SH-SY5Y (cell line): ENCODE measurements around the gene HKDC1.

Experiments
- GATA2 ChIP-seq: IDR thresholded peaks from 2 replicates; pipeline ENCODE4 v1.6.1; 2011; ENCODE audit warnings: mild to moderate bottlenecking, low read depth, low read length
- GATA3 ChIP-seq: IDR thresholded peaks from 2 replicates; pipeline ENCODE4 v1.6.1; 2011; ENCODE audit warnings: low read depth, mild to moderate bottlenecking, low read length, moderate library complexity

The HKDC1 gene

GRCh38 chr10:69243817-69244216, 23.7 kb downstream of the HKDC1 start:
- TF ChIP-seq GATA2 = no peak
- TF ChIP-seq GATA3 = no peak

- TF ChIP-seq GATA2 = no peak
- TF ChIP-seq GATA3 = no peak
Measured at GRCh38 chr10:69246036-69246435, 25.9 kb downstream of the HKDC1 start.

GRCh38 chr10:69246581-69247312, 26.6 kb downstream of the HKDC1 start:
- TF ChIP-seq GATA3 (no peak), GATA2 (no peak)

GRCh38 chr10:69247313-69247710, 27.2 kb downstream of the HKDC1 start:
- no peak for TF ChIP-seq GATA2
- TF ChIP-seq GATA3 = no peak

GRCh38 chr10:69248117-69248730, 28.1 kb downstream of the HKDC1 start:
- TF ChIP-seq GATA2 (no peak), GATA3 (no peak)

- no peak for TF ChIP-seq GATA3
- no peak for TF ChIP-seq GATA2
Measured at GRCh38 chr10:69250041-69250440, 29.9 kb downstream of the HKDC1 start.

- TF ChIP-seq GATA3 (no peak), GATA2 (no peak)
Measured at GRCh38 chr10:69253171-69253570, 33.0 kb downstream of the HKDC1 start.

GRCh38 chr10:69254877-69255276, 34.7 kb downstream of the HKDC1 start:
- no peak for TF ChIP-seq GATA3
- TF ChIP-seq GATA2 = no peak

- no peak for TF ChIP-seq GATA2
- no peak for TF ChIP-seq GATA3
Measured at GRCh38 chr10:69259547-69260243, 39.6 kb downstream of the HKDC1 start.

GRCh38 chr10:69261184-69261583, 41.1 kb downstream of the HKDC1 start:
- TF ChIP-seq GATA3 = no peak
- TF ChIP-seq GATA2 = no peak

GRCh38 chr10:69262292-69262751, 42.2 kb downstream of the HKDC1 start:
- TF ChIP-seq GATA2 (no peak), GATA3 (no peak)

- no peak for TF ChIP-seq GATA2
- no peak for TF ChIP-seq GATA3
Measured at GRCh38 chr10:69265521-69265920, 45.4 kb downstream of the HKDC1 start.

- TF ChIP-seq GATA3 = no peak
- TF ChIP-seq GATA2 = no peak
Measured at GRCh38 chr10:69268761-69269416, 48.8 kb downstream of the HKDC1 start.

GRCh38 chr10:69269761-69270160, 49.6 kb downstream of the HKDC1 start:
- no peak for TF ChIP-seq GATA2
- TF ChIP-seq GATA3 = no peak
